IgD-negative memory B cell (primary cell): ENCODE measurements around the gene FGGY. TPM values are rescaled to one million over a fixed set of nuclear protein-coding genes. Genes with fewer than 3 reads are reported as not detected.
"Not testable (repeated sequence)": the region's sequence is repeated elsewhere in the genome, so short reads cannot be mapped to it uniquely, and the experiment has no call there.

Experiments
- H3K27ac Mint-ChIP-seq, 3 donors: one replicate each; pipeline ENCODE4 v1.8.0; 2020 to 2022; ENCODE audit warnings: mild to moderate bottlenecking in 3 of 3, mixed read lengths in 3 of 3, moderate library complexity in 1 of 3
- H3K27me3 Mint-ChIP-seq: one replicate; pipeline ENCODE4 v1.8.0; 2021; ENCODE audit warnings: mixed read lengths
- H3K36me3 Mint-ChIP-seq: one replicate; pipeline ENCODE4 v1.8.0; 2020; ENCODE audit warnings: mild to moderate bottlenecking, mixed read lengths
- H3K4me1 Mint-ChIP-seq, 3 donors: one replicate each; pipeline ENCODE4 v1.8.0; 2020 to 2022; ENCODE audit warnings: mixed read lengths in 3 of 3, mild to moderate bottlenecking in 1 of 3
- H3K4me3 Mint-ChIP-seq, 4 donors: one replicate each; pipeline ENCODE4 v1.8.0; 2020 to 2022; ENCODE audit warnings: mild to moderate bottlenecking in 4 of 4, mixed read lengths in 4 of 4, moderate library complexity in 3 of 4
- H3K9me3 Mint-ChIP-seq, 3 donors: one replicate each; pipeline ENCODE4 v1.8.0; 2020 to 2021; ENCODE audit warnings: mixed read lengths in 3 of 3, mild to moderate bottlenecking in 1 of 3
- polyA plus RNA-seq: library from polyadenylated mRNA; unstranded; fragments of 300-500 nt; fragmentation: Illumina TruSeq; gene quantifications from one replicate; pipeline ENCODE4 v1.2.3, GENCODE V29; 2021

Gene FGGY
- polyA plus RNA-seq, 1 donor from 2014 or later: 6.1 TPM

DNA sequence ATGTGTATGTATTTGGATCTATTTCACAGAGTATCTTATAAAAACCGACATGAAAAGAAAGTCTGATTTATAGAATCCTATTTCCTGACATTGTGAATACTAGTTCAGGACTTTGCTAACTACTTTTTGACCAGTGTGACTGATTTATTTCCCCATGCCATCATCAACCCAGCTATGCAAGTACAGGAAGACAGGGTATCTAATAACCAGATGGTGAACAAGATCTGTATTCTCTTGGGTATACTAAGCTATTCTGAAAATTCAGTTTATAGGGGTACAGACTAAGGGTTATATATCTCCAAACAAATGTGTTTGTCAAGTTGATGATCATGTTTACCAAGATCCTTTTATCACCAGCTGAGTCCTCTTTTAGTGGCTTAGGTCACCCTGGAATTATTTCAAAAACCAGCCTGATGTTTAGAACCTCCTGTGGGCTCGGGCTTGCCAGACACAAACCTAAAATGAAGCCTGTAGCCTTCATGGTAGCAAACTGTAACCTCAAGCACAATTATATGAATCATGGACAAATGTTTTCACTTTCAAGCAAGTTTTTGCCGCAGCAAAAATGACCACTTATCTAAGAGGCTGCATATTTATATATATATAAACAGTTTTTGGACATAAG is 185.1 kb downstream of the FGGY start:
- Mint-ChIP-seq H3K9me3 (no peaks in the 10 kb centered on the region), H3K4me1 (peaks cover 15 to 29% (median 22%) of the 10 kb centered on the region in 3 donors), H3K27me3 (no peaks in the 10 kb centered on the region), H3K4me3 (no peak overlapping the region), H3K36me3 (peaks cover 5% of the 10 kb centered on the region), H3K27ac (no peak overlapping the region)

DNA sequence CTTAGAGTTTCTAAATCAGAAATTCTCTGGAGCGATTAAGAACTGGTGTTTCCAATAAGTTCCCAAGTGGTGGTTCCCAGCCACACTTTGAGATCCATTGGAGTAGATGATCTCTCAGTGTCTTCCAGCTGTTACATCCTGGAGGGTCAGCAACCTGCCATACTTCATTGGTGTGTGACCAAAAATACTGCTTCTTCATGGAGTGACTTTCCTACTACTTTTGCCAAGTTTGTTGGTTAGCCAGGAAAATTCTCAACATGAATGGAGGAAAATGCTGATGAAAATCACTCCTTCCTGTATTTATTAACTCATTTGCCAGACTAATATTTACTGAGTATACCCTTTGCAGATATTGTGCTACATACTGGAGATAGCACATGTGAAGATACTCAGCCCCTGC is 186.1 kb downstream of the FGGY start:
- H3K4me3 Mint-ChIP-seq: peak overlapping the region in 3 of 4 donors; percentile 39 to 75 (median 75)
- H3K4me1 Mint-ChIP-seq: peaks cover 17 to 33% (median 22%) of the 10 kb centered on the region in 3 donors
- peaks cover 2% of the 10 kb centered on the region for H3K36me3 Mint-ChIP-seq
- no peaks in the 10 kb centered on the region for H3K27me3 Mint-ChIP-seq
- H3K27ac Mint-ChIP-seq: peak overlapping the region in 1 of 3 donors; percentile 60
- H3K9me3 Mint-ChIP-seq: no peaks in the 10 kb centered on the region

DNA sequence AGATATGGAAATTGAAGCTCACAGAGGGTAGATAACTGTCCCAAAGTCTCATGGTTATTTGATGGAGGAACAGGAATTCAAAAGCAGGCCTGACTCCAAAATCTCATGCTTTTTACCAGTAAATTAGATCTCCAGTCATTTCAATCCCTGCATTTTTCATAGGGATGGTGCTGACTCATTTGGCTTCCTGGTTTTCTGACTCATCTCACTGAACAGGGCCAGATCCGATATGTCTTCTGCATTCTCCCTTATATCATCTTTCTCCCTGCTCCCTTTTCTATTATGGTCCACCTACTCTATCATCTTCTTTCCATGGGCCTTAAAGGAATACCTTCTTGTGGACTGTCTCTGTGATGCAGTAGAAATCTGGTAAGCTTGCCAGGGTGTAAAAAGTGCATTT is 187.2 kb downstream of the FGGY start:
- H3K9me3 Mint-ChIP-seq: no peaks in the 10 kb centered on the region
- H3K4me3 Mint-ChIP-seq: peak overlapping the region in 2 of 4 donors; percentile 34 to 75
- H3K27me3 Mint-ChIP-seq: no peaks in the 10 kb centered on the region
- peaks cover 2% of the 10 kb centered on the region for H3K36me3 Mint-ChIP-seq
- peaks cover 17 to 33% (median 22%) of the 10 kb centered on the region in 3 donors for H3K4me1 Mint-ChIP-seq
- no peak overlapping the region for H3K27ac Mint-ChIP-seq

DNA sequence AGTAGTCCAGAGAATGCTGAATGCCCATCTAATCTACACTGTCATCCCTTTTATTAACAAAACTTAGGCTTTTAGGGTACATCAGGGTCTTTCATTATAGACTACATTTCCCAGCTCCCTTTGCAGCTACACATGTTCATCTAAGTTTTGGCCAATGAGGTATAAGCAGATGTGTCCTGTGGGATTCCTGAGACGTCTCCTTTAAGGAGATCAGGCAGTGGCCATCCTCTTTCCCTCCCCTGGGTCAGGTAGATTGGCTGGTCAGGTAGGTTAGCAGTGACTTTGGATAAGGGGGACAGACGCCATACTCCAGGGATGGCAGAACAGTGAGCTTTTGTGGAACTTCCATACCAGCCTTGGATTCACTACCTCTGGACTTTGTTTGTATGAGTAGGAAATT is 188.3 kb downstream of the FGGY start:
- H3K4me1 Mint-ChIP-seq: peaks cover 17 to 33% (median 22%) of the 10 kb centered on the region in 3 donors
- H3K27ac Mint-ChIP-seq: peak overlapping the region in 1 of 3 donors; percentile 67
- no peaks in the 10 kb centered on the region for H3K9me3 Mint-ChIP-seq
- H3K4me3 Mint-ChIP-seq: no peak overlapping the region
- peaks cover 9% of the 10 kb centered on the region for H3K36me3 Mint-ChIP-seq
- H3K27me3 Mint-ChIP-seq: no peaks in the 10 kb centered on the region

DNA sequence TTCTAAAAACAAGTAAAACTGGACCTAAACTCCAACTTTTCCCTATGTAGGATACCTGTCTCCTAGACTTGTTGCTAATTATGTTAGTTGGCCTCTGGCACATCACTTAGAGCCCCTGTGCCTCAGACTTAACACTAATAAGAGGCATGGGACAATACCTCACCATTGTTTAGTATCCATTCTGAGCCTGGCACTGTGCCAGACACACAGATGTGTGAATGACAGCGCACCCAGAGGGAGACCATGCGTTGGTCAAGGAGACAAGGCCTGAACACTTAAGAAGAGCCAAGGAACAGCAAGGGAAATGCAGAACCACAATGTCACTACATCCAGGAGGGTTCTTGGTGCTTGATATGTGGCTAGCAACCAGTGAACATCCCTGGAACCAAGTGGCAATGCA is 189.1 kb downstream of the FGGY start:
- Mint-ChIP-seq H3K36me3 (peaks cover 11% of the 10 kb centered on the region), H3K4me1 (peaks cover 17 to 33% (median 22%) of the 10 kb centered on the region in 3 donors), H3K4me3 (no peak overlapping the region), H3K27me3 (no peaks in the 10 kb centered on the region), H3K27ac (peak overlapping the region in 1 of 3 donors; percentile 84), H3K9me3 (no peaks in the 10 kb centered on the region)

DNA sequence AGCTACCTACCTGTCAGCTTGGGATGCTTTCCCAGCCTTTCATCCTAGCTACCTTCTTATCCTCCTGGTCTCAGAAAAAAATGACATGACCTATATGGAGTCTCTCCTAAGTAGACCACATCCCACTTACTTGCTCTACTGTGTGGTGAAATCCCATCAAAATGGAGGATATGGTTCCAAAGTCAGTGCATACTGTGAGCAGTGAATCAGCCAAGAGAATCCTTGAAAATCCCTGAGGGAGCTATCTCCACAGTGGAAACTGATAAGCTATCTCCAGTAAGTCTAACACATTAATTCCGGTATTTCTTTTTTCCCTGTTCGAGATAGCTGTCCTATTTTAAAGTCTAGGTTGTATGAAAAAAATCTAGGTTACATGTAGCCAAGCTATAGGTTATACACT is 189.7 kb downstream of the FGGY start:
- no peak overlapping the region for H3K4me3 Mint-ChIP-seq
- H3K9me3 Mint-ChIP-seq: no peaks in the 10 kb centered on the region
- peaks cover 18 to 32% (median 22%) of the 10 kb centered on the region in 3 donors for H3K4me1 Mint-ChIP-seq
- H3K36me3 Mint-ChIP-seq: peaks cover 11% of the 10 kb centered on the region
- no peaks in the 10 kb centered on the region for H3K27me3 Mint-ChIP-seq
- no peak overlapping the region for H3K27ac Mint-ChIP-seq

DNA sequence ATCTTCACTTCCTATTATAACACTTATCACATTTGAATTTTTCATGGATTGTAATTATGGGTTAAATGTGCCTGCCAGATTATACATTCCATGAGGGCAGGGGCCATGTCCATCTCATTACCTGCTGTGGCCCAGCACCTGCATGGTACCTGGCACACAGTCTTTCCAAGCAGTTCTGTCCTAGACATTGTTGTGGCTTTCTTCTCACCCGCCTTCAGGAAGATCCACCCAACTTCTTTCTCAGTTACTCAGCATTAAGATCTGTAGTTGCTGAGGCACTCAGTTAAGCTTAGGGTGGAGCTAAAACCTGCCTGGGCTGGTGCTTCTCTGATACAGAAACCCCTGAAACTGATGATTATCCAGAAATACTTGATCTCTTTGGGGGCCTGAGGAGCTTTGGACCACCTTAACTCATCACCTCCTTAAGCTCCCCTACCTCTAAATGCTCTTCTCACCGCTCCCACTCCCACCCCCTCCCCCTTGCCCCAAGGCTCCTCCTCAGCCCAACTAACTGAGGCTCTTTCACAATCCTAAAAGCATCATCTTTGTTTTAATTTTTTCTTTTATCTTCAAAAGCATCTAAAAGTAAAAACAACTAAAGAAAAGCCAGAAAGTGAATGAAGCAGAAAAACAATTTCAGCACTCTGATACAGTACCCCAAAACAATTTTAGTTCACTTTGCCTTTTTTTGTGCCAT is 190.6 kb downstream of the FGGY start:
- H3K4me1 Mint-ChIP-seq: peaks cover 17 to 26% (median 18%) of the 10 kb centered on the region in 3 donors
- H3K9me3 Mint-ChIP-seq: peaks cover 0 to 3% (median 0%) of the 10 kb centered on the region in 3 donors
- H3K27me3 Mint-ChIP-seq: no peaks in the 10 kb centered on the region
- no peak overlapping the region for H3K4me3 Mint-ChIP-seq
- peaks cover 15% of the 10 kb centered on the region for H3K36me3 Mint-ChIP-seq
- no peak overlapping the region for H3K27ac Mint-ChIP-seq

DNA sequence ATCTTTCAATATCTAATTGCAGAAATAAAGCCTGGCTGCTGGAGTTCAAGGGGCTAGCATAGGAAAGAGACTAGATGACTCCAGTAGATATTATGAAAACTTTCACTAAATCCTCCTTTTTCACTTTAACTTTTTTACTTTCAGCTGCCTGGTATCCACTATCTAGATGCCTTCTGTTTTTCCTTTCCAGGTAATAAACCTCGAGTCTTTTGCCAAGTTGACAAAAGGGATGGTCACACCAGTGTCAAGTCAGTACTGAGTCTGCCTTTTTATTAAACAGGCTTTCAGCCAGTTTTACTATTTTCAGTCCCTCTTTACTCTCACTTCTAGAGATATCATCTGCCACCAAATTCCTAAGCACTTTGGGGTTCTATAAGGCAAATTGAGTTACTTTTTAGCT is 195.6 kb downstream of the FGGY start:
- H3K36me3 Mint-ChIP-seq: peaks cover 15% of the 10 kb centered on the region
- no peak overlapping the region for H3K4me3 Mint-ChIP-seq
- H3K27ac Mint-ChIP-seq: no peak overlapping the region

DNA sequence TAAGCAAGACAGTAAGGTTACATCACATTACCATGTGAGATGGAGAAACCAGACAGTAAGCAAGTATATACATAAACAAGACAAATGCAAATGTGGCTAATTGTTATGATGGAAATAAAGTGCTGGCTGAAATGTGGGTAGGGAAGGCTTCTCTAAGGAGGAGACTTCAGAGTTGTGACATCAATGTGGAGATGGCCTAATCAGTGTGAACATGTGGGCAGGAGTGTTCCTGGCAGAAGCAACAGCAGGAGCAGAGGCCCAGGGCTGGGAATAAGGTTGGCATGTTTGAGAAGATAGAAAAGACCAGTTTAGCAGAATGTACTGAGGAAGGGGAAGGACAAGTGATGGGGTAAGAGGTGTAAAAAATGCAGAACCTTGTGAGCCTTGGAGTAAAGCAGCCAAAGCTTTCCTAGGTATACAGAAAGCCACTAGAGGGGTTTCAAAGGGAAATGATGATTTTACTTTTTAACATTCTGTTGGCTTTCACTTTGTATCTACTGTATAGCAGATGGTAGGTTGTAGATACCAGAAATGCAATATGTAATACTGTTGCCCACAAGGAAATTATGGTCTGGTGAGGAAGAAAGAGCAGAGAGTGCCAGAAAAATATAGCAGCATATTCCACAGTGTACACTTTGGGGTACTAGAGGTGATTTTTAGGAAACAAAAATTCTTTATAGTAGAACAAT is 197.4 kb downstream of the FGGY start:
- peaks cover 0 to 9% (median 0%) of the 10 kb centered on the region in 3 donors for H3K9me3 Mint-ChIP-seq
- H3K4me3 Mint-ChIP-seq: no peak overlapping the region
- H3K4me1 Mint-ChIP-seq: peaks cover 0 to 3% (median 0%) of the 10 kb centered on the region in 3 donors
- H3K36me3 Mint-ChIP-seq: peaks cover 16% of the 10 kb centered on the region
- H3K27me3 Mint-ChIP-seq: no peaks in the 10 kb centered on the region
- no peak overlapping the region for H3K27ac Mint-ChIP-seq

More for the DNA sequence above, 195.6 kb downstream of the FGGY start:
- peaks cover 0 to 3% (median 0%) of the 10 kb centered on the region in 3 donors for H3K4me1 Mint-ChIP-seq
- peaks cover 0 to 9% (median 0%) of the 10 kb centered on the region in 3 donors for H3K9me3 Mint-ChIP-seq
- no peaks in the 10 kb centered on the region for H3K27me3 Mint-ChIP-seq

DNA sequence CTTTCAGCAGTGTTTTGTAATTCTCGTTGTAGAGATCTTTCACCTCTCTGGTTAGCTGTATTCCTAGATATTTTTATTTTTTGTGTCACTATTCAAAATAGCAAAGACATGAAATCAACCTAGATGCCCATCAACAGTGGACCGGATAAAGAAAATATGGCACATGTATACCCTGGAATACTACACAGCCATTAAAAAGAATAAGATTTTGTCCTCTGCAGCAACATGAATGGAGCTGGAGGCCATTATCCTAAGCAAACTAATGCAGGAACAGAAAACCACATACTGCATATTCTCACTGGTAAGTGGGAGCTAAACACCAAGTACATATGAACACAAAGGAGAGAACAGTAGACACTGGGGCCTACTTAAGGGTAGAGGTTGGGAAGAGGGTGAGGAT is 199.3 kb downstream of the FGGY start:
- H3K4me1 Mint-ChIP-seq, H3K4me3 Mint-ChIP-seq: not testable (repeated sequence)
- H3K27ac Mint-ChIP-seq: peak overlapping the region in 1 of 3 donors; percentile 61

DNA sequence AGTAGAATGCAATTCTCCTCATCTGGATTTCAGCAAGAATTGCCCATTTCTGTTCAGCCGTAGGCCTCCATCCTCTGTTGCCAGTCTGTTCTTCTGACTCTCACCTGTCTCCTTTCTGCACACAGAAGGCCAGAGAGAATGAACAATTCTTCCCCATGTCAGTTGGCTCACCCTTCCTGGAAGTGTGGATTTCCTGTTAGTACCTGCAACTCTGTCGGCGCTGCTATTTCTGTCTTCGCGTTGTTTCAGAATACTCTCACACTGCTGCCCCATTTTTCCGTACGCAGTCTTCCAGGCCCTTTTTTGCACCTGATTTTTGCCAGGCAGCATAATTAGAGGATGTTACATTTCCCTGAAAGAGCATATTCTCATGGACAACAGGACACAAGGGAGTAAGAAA is 200.7 kb downstream of the FGGY start:
- Mint-ChIP-seq H3K4me1 (peaks cover 0 to 8% (median 7%) of the 10 kb centered on the region in 3 donors), H3K9me3 (peaks cover 0 to 6% (median 0%) of the 10 kb centered on the region in 3 donors), H3K27me3 (no peaks in the 10 kb centered on the region), H3K36me3 (peaks cover 3% of the 10 kb centered on the region), H3K4me3 (no peak overlapping the region), H3K27ac (no peak overlapping the region)

More for the DNA sequence above, 199.3 kb downstream of the FGGY start:
- not testable (repeated sequence) for H3K9me3 Mint-ChIP-seq, H3K27me3 Mint-ChIP-seq, H3K36me3 Mint-ChIP-seq

DNA sequence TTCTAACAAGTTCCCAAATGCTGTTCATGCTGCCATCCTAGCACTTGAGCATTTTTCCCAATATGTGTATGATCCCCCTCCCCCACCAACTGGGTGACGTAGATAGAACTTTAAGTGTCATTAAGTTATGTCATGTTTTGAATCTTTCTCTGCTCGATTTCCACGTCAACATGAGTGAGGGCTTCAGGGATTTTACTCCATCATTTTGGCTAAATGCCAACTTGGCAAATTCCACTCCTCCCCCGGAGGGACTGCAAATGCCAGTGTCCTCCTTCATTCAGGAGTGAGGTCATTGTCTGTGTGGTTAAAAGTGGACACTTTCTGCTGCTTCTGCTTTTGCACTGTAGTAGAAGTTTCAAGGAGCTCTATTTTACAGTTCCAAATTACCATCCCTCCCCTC is 201.7 kb downstream of the FGGY start:
- no peak overlapping the region for H3K27ac Mint-ChIP-seq
- peak overlapping the region in 1 of 4 donors; percentile 9 for H3K4me3 Mint-ChIP-seq
- H3K36me3 Mint-ChIP-seq: peaks cover 2% of the 10 kb centered on the region
- H3K9me3 Mint-ChIP-seq: peaks cover 0 to 6% (median 0%) of the 10 kb centered on the region in 3 donors
- H3K4me1 Mint-ChIP-seq: peaks cover 0 to 8% (median 6%) of the 10 kb centered on the region in 3 donors
- no peaks in the 10 kb centered on the region for H3K27me3 Mint-ChIP-seq

DNA sequence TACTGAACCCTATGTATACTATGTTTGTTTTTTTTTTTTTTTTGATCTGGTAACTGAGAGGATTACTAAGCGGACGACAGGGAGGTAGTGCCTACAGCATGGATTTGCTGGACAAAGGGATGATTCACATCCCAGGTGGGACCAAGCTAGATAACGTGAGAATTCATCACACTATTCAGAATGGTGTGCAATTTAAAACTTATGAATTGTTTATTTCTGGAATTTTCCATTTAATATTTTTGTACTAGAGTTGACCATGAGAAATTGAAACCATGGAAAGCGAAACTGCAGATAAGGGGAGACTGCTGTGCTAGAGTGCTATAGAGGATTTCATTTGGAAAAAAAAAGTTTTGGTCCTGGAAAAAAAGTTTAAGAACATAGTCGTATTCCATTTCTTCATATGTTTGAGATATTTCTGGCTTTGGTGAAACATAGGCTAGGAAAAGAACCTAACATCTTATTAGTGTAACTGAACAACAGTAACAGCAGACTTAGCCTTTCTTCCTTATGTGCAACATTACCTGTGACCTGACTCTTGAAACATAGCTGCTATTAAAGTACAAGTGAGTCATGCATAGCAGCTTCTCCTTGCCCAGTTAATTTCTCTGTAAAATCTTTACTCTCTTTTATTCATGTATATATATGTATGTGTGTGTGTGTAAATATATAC is 202.5 kb downstream of the FGGY start:
- peaks cover 0 to 8% (median 6%) of the 10 kb centered on the region in 3 donors for H3K4me1 Mint-ChIP-seq
- H3K9me3 Mint-ChIP-seq: peaks cover 0 to 6% (median 0%) of the 10 kb centered on the region in 3 donors

DNA sequence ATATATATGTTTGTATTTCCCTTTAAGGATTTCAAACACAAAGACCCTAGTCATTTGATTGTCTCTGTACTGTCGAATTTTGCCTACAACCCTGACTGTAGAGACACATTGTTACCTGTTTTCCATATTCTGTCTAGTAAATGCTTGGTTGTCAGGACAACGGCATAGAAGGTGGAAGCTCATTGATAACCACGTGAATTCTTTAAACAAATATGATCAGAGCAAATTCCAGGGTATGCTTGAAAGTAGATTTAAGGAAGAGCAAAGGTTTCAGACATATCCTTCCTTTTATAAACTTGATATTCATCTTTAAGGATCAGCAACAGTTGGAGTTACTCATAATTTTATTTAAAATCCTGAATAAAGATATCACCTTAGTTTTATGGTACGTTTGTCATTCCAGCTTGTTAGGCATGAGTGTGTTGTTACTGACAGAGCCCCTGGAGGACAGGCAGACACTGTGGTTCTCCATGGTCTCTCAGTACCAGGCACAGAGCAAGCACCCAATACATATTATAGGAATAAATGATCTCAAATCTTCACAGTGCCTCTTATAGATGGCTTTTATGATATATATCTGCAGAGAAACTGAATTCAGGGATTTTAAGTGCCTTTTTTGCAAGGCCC is 203.2 kb downstream of the FGGY start:
- Mint-ChIP-seq H3K36me3 (peaks cover 2% of the 10 kb centered on the region), H3K4me1 (peaks cover 0 to 8% (median 6%) of the 10 kb centered on the region in 3 donors), H3K4me3 (peak overlapping the region in 1 of 4 donors; percentile 2), H3K9me3 (peaks cover 0 to 6% (median 0%) of the 10 kb centered on the region in 3 donors), H3K27me3 (no peaks in the 10 kb centered on the region), H3K27ac (peak overlapping the region in 1 of 3 donors; percentile 18)

More for the DNA sequence above, 202.5 kb downstream of the FGGY start:
- H3K36me3 Mint-ChIP-seq: peaks cover 2% of the 10 kb centered on the region
- H3K27ac Mint-ChIP-seq: no peak overlapping the region
- no peak overlapping the region for H3K4me3 Mint-ChIP-seq
- H3K27me3 Mint-ChIP-seq: no peaks in the 10 kb centered on the region
